Osteoblast (primary cell): Measurements from ENCODE around the gene C2CD2. TPM values are rescaled to one million over a fixed set of nuclear protein-coding genes. Genes with fewer than 3 reads are reported as not detected.
"Not testable (repeated sequence)": the region's sequence is repeated elsewhere in the genome, so short reads cannot be mapped to it uniquely, and the experiment has no call there.

Source experiments
- DNase-seq: peaks from one replicate; pipeline ENCODE4 v3.0.0; 2011; ENCODE audit warnings: low spot score, mixed read lengths; ENCODE audit not compliant: insufficient read length; ENCODE audit errors: missing footprints
- H2AFZ ChIP-seq: 2 replicates; pipeline ENCODE4 v1.6.0; 2011; ENCODE audit warnings: mild to moderate bottlenecking, low read length
- H3K27ac ChIP-seq: 2 replicates; pipeline ENCODE4 v1.5.1; 2011; ENCODE audit warnings: mild to moderate bottlenecking, low read depth, low read length, moderate library complexity
- H3K27me3 ChIP-seq: 2 replicates; pipeline ENCODE4 v1.6.0; 2012; ENCODE audit warnings: mild to moderate bottlenecking, control low read depth, inconsistent platforms, low read length, moderate library complexity; ENCODE audit not compliant: insufficient read depth
- H3K36me3 ChIP-seq: 2 replicates; pipeline ENCODE4 v1.5.1; 2011; ENCODE audit warnings: mild to moderate bottlenecking, low read length, control low read depth, moderate library complexity; ENCODE audit not compliant: insufficient read depth
- H3K4me1 ChIP-seq: 2 replicates; pipeline ENCODE4 v1.5.1; 2011; ENCODE audit warnings: mild to moderate bottlenecking, low read length, control low read depth, moderate library complexity; ENCODE audit not compliant: insufficient read depth
- H3K4me2 ChIP-seq: 2 replicates; pipeline ENCODE4 v1.6.0; 2011; ENCODE audit warnings: mild to moderate bottlenecking, low read length; ENCODE audit not compliant: insufficient read depth
- H3K4me3 ChIP-seq: fragments of 200-600 bp; sonication (generic); 3 replicates; pipeline ENCODE4 v1.5.1; 2012; ENCODE audit warnings: mild to moderate bottlenecking, low read length, inconsistent platforms; ENCODE audit not compliant: insufficient read depth
- H3K79me2 ChIP-seq: 2 replicates; pipeline ENCODE4 v1.6.0; 2012; ENCODE audit warnings: mild to moderate bottlenecking, low read length, control low read depth, inconsistent platforms; ENCODE audit not compliant: insufficient read depth
- H3K9me3 ChIP-seq: 2 replicates; pipeline ENCODE4 v1.5.1; 2011; ENCODE audit warnings: low read depth, low read length, control low read depth
- H4K20me1 ChIP-seq: 2 replicates; pipeline ENCODE4 v1.6.0; 2012; ENCODE audit warnings: mild to moderate bottlenecking, low read length, control low read depth; ENCODE audit not compliant: insufficient read depth
- CTCF ChIP-seq: IDR thresholded peaks from 2 replicates; pipeline ENCODE4 v1.5.1; 2011; ENCODE audit warnings: mild to moderate bottlenecking, low read depth, low read length, moderate library complexity; ENCODE audit errors: extremely low read depth
- total RNA-seq: library from RNA; depleted of rRNA; stranded (reverse); fragments of >200 nt; gene quantifications from 2 replicates; pipeline ENCODE4 v1.2.3, GENCODE V29; 2012

The C2CD2 gene
- total RNA-seq, 1 donor, result 40.9 TPM

- H2AFZ ChIP-seq, result no peak overlapping the region
- DNase-seq, result peak; percentile 70
- H3K4me3 ChIP-seq, result peak overlapping the region; percentile 76
- H3K27me3 ChIP-seq, result no peaks in the 10 kb centered on the region
- H3K27ac ChIP-seq, result no peak overlapping the region
- H3K9me3 ChIP-seq, result no peaks in the 10 kb centered on the region
- H3K79me2 ChIP-seq, result peaks cover 57% of the 10 kb centered on the region
- TF ChIP-seq CTCF, result no peak
- H3K4me1 ChIP-seq, result peaks cover 25% of the 10 kb centered on the region
- peaks cover 24% of the 10 kb centered on the region for H4K20me1 ChIP-seq
- peak overlapping the region; percentile 86 for H3K4me2 ChIP-seq
- no peaks in the 10 kb centered on the region for H3K36me3 ChIP-seq
These were observed 1.8 kb downstream of the C2CD2 start for GRCh38 chr21:41951876-41952567.

GRCh38 chr21:41950941-41951351 is 2.9 kb downstream of the C2CD2 start:
- Histone ChIP-seq H3K27me3 (no peaks in the 10 kb centered on the region), H3K79me2 (peaks cover 66% of the 10 kb centered on the region), H3K4me3 (no peak overlapping the region), H3K4me2 (no peak overlapping the region), H3K27ac (no peak overlapping the region), H3K4me1 (peaks cover 21% of the 10 kb centered on the region), H4K20me1 (peaks cover 24% of the 10 kb centered on the region), H3K36me3 (no peaks in the 10 kb centered on the region), H3K9me3 (no peaks in the 10 kb centered on the region), H2AFZ (no peak overlapping the region)
- DNase-seq, result peak; percentile 42
- no peak for TF ChIP-seq CTCF

GRCh38 chr21:41949631-41950030 is 4.2 kb downstream of the C2CD2 start:
- H3K79me2 ChIP-seq, result peaks cover 79% of the 10 kb centered on the region
- H3K4me3 ChIP-seq, result not testable (repeated sequence)
- peaks cover 24% of the 10 kb centered on the region for H4K20me1 ChIP-seq

GRCh38 chr21:41948901-41949300 is 4.9 kb downstream of the C2CD2 start:
- H3K9me3 ChIP-seq, result no peaks in the 10 kb centered on the region
- H4K20me1 ChIP-seq, result peaks cover 24% of the 10 kb centered on the region
- H3K36me3 ChIP-seq, result no peaks in the 10 kb centered on the region
- H3K4me1 ChIP-seq, result peaks cover 21% of the 10 kb centered on the region
- H3K27me3 ChIP-seq, result no peaks in the 10 kb centered on the region
- no peak overlapping the region for H3K4me3 ChIP-seq
- peak overlapping the region; percentile 33 for H3K27ac ChIP-seq
- H3K79me2 ChIP-seq, result peaks cover 84% of the 10 kb centered on the region
- H2AFZ ChIP-seq, result no peak overlapping the region
- TF ChIP-seq CTCF, result no peak
- no peak overlapping the region for H3K4me2 ChIP-seq
- DNase-seq, result no peak

More at GRCh38 chr21:41949631-41950030, 4.2 kb downstream of the C2CD2 start:
- peaks cover 21% of the 10 kb centered on the region for H3K4me1 ChIP-seq
- H3K36me3 ChIP-seq, H3K27me3 ChIP-seq, H3K4me2 ChIP-seq, H2AFZ ChIP-seq, DNase-seq, H3K27ac ChIP-seq, H3K9me3 ChIP-seq: not testable (repeated sequence)
